GM19452 (cell line): ENCODE measurements around the gene MMAB.

Experiments
- ATAC-seq: cut with Tn5 transposase; IDR thresholded peaks from one replicate; pipeline ENCODE4 v1.9.1; 2021; ENCODE audit not compliant: unreplicated experiment

Gene MMAB

DNA sequence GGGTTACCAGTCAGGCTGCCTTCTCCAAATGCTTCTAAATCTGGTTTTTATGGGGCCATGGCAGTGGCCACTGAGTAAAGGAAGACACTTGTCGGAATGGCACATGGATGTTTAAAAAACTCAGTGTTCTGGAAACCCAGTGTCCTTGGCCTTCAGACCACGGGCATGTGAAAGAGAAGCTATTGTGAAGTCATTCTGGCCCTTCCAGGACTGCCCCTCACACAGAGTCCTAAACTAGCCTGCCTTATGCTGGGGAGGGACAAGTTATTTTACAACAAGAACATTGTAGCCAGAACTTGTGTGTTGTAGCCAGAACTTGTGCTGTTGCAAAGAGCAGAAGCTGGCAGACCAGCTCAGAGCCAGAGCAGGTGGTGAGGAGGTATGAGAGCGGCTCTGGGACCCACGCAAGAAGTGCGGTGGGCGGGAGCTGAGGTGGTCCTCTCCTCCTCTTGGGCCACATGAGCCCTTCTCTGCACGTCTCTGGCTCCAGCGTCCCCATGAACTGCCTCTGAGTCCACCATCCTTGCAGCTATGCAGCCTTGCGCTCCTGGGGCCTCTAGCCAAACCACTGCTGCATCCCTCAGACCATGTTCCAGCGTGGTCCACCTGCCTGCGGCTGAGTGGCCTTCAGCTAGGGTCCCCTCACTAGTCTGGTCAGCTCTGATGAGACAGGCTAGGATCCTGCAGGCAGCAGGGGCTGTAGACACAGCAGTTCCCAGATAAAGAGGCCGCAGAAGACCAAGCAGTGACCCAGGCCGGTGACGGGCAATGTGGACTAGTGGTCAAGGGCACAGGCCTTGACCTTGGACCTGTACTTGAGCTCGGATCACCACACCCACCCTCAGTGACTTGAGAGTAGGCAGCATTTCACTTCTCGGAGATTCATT, 32.5 kb downstream of the MMAB start:
- ATAC-seq = no peak

DNA sequence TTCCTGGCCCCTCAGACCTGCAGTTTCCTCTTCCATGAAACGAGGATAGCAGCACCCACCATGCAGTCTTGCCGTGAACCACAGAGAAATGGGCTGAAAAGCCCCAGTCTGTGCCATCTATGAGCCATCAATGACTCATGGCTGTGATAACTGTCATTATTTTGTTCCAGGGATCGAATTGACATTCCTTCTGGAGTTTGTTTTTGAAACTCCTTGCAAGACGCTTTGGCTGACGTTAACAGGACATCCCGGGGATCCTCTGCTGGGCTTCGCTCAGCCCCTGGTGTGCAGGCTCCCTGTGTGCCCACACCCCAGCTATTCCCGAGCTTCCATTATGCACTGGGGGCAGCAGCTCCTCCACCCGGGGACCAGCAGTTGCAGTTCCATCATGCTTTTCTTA, 33.8 kb downstream of the MMAB start:
- no peak for ATAC-seq

DNA sequence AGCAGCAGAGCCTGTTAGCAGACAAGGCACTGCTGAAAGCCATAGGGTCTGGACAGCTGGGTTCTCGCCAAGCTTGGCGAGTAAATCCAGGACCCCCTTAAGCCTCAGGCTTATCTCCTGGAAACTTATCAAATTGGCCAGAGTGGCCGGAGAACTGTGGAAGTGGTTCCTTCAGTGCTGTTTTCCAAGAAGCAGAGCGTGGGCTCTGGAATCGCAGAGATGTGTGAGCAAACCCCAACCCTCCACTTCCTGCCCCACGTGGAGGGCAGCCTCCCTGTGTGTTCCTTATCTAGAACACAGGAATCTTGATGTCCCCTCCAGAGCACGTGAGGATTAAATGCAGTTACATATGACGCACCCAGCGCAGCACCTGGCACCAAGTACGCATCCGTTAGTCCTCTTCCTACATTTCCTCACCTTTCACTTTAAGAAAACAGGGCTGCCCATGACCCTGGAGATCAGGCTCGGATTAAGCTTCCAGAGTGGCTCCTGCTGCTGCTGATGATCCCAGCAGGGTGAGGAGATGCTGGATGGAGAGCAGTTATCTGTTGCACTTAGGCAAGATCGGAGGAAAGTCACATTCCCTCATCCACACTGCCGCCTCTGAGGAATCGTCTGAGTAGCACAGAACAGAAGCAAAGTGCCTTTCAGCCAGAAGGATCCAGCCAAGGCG, 35.0 kb downstream of the MMAB start:
- no peak for ATAC-seq

DNA sequence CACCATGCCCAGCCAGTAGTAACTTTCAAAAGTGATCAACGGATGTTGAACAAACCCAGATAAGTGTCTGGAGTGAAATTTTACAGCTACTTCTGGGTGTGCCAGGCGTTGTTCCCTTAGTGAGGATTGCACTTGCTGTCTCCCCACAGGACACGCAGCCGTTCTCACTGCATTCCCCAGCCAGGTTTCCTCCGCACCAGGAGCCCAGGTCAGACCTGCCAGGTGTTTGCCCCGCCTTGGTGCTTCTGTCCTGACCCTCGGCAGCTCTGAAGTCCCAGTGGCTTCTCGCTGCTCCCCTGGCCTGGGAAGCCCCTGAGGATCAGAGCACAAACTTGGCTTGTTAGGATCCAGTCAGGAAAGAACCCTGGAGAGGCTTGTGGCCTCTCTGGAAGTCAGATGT, 36.2 kb downstream of the MMAB start:
- ATAC-seq = no peak

DNA sequence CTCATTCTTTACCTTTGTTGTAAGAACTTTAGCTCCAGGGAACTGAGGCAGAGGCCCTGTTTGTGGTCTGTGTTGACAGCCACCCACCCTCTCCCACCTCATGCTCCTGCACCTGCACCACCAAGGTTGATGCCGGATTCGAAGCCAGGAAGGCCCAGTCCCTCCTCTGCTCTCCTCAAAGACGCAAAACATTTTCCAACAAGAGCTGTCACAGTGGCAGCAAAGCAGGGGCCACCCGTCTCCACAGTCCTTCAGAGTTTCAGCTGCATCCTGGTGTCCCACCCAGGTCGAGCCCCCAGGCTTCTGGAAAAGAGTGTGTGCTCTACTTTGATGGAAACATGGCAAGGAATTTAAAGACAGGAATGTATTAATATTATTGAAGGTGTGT, 37.4 kb downstream of the MMAB start:
- no peak for ATAC-seq

DNA sequence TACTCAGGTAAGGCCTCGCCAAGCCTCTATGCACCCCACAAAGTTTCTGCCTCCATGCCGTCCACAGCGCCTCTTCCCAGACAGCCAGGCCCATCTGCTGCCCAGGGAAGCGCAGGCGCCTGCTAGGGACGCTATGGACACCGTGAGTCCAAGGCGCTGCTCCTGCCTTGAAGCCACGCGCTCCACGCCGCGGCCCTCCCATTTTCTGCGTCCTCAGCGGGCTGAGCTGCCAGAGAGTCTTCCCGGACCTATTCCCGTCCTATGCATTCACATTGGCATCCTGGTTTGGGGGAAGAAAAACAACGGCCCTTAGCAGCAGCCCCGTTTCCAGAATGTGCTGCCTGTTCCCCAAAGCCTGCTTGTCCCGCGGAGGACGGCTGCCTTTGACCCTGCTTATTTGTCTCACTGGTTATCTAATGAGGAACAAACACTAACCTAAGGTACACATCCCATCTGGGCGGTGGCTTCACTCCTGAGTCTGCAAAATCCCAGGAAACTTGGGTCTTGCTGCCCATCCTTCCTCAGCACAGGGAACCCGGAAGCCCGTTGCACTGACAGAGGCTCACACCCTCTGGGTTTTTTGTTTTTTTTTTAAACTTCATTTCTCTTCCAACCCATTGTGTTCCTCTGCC, 38.0 kb downstream of the MMAB start:
- ATAC-seq = no peak

DNA sequence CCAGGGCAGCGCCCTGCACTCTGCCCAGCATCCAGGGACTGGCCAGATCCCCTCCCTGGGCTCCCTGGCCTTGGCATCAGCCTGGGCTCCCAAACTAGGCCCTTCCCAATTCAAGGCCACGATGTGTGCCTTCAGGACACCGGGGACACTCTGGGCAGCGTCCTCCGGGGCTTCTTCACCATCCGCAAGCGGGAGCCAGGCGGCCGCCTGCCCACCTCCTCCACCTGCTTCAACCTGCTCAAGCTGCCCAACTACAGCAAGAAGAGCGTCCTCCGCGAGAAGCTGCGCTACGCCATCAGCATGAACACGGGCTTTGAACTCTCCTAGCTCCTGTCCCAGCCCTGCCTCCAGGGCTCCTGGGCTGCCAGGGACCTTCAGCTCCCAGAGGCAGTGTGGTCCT, 38.8 kb downstream of the MMAB start:
- ATAC-seq = no peak

DNA sequence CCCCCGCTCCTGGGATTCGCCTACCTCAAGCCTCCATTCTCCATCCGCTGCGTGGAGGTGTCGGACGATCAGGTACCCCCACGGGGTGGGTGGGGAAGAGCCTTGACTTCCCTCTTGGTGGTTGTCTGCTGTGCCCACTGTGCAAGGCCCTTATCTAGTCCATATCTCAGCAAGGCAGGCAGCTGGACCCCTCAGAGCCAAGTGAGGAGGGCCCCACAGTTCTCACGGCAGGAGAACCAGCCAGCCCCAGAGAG, 39.9 kb downstream of the MMAB start:
- no peak for ATAC-seq

DNA sequence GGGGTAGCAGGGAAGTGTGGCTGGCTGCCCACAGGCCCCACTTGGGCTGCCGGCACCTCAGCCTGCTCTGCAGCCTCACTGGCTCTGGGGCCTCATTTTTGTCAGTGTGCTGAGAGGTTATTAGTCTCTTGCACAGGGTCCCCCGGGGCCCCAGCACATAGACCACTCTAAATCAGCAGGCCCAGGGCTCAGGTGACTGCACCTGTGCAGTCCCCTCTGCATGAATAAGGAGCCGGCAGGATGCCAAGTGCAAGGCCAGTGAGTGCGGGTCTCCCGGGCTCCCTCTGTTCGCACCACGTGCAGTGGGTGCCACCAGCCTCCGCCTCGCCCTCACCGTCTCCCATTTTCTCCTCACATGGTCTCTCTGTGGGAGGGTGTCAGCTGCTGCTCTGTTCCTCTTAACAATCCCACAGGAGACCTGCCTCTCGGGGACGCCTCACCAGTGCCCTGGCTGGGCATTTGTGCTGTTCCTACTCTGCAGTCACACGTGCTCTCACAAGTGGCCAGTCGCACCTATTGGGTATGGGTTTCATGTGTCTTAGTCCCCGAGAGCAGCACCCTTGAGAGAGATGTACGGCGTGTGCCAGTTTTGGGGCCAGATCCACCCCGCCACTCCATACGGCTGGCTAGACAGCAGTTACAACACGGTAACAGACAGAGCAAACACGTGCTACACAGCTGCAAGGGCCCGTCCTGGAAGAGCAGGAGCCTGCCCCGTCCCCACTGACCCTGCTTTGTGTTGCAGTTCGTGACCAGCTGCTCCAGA, 40.4 kb downstream of the MMAB start:
- ATAC-seq = no peak

DNA sequence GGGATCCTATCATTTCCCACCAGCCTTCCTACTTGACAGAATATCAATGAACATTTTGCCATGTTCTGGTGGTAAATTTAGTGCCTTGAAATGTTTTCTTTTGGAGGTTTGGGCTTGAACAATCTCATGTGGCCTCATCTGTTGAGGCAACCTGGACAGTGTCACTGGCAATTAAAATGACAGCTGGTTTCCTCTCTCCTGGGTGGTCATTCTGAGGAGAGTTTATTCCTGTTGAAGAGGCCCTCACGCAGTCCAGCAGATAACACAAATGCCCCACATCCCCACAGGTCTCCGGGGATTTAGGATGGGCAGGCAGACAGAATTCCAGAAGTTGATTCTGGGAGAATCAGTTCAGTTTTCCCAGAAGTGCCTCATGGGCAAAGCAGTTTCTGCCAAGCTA, 41.9 kb downstream of the MMAB start:
- no peak for ATAC-seq

DNA sequence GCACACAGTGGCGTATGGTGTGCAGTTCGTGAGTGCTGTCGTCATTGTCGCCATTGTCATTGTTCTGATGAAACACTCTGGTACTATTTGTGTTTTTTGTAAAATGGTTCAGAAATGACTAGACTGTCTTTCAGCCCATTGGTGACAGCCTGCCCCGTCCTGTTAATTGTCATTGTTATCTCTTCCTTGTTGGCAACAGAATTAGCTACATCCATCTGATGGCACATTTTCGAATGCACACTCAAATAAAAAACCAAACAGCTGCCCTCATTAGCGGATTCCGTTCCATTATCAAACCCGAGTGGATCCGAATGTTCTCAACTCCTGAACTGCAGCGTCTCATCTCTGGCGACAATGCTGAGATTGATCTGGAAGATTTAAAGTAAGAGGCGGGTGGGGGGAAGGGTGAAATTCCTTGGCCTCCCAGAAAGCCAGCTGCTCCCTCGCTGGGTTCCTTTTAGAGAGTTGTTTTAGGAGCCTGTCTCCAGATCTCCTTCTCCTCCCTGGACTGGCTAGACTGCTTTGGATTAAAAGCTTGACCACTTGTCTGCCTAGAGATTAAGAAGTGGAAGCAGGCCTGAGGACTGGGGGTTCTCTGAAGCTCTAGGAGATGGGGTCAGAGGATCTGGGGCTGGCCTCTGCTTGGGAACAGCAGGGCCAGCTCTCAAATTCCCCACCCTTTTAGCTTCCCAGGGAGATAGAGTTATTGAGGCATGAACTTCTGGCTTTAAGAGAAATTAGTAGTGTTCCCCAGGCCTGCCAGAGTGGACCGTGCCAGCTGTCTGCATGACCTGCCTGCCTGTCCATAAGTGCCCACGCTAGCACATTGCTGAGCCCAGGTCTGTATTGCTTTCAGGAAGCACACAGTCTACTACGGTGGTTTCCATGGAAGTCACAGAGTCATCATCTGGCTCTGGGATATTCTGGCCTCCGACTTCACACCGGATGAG, 43.3 kb downstream of the MMAB start:
- no peak for ATAC-seq

DNA sequence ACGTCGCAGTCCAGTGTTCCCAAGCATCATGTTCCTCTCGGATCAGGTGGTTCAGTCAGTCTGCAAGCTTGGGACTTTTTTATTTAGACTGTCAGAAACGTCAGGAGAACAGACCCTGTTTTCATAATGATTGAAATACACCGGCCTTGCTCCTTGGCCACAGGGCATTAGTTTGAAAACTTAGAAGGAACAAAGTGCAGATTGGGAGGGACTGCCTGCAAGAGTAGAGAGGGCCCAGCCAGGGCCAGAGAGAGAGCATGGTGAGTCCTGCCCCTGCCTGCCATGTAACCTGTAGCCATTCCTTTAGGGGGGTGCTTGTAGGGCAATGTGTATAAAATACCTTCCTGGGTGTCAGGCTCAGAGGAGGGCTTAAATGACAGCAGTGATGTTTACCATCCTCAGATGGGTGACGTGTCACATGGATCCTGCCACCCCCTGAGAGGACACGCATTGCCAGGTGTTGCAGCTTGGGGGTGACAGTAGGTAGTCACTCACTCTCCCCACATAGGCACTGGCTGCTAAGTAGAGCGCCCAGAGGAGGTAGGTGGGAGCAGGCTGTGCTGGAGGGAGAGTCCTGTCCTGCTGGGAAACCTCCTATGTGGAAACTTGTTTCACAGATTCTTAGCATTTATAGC, 45.7 kb downstream of the MMAB start:
- ATAC-seq = no peak

DNA sequence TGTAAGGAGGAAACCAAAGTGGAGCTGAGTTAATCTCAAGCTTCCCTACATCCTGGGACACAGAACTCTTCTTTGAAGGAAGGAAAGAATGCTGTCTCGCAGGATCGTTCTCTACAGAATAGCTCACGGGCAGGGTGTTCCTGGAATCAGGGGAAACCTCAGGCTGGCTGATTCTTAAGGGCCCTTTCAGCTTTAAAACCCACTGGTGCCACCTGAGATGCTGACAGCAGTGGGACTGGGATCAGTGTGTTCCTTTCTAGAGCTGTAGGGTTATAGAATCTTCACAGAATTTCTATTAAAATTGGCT, 48.1 kb downstream of the MMAB start:
- ATAC-seq = no peak

DNA sequence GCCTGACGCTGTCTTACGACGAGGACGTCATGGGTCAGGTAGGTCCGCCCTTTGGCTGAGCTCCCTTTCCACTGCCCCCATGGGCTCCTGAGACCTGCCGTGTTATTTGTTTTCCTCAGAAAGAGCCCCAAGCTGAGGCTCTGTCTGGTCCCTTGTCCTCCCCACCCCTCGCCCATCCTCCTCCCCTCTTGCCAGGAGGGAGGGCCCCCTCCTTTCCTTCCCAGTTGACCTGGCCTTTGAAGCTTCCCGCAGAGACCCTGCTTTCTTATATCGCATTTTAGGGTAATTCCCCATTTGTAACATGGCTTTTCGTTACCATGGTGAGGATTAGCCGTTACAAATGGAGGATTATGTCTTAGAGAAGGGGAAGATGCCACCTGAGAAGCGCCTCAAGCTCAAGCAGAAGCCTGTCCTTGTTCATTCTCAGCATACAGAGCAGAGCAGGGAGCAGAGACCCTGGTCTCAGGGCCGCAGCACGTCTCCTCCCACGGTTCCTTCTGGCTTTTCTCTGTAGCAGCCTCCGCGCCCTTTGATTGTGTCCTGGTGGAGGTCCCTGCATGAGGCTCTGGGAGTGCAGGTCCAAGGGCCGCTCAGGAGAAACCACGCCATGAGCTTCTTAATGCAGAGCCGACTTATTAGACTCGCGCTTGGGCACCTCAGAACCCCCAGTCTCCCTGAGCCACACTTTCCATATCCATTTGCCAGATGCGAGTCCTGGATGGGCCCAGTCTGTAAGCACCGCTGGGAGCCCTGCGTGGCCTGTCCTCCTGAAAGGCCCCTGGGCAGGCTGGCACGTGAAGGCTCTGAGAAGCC, 48.6 kb downstream of the MMAB start:
- ATAC-seq = no peak

DNA sequence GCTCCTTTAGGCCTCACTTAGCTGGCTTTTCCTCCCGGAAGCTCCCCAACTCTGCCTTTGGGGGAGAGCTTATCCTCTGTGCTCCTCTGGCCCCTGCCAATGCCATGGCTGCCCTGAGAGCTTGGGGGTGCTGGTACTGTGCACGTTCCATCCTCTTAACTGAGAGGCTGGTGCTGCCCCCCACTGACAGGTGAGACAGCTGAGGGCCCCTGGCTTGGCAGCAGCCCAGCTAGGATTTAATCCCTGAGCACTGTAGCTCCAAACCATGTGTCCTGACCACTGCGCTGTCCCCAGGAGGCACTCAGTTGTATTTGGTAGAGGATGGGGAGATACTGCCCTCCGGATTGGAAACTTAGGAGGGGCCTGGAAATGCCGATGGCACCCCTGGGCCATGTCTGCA, 49.8 kb downstream of the MMAB start:
- no peak for ATAC-seq

DNA sequence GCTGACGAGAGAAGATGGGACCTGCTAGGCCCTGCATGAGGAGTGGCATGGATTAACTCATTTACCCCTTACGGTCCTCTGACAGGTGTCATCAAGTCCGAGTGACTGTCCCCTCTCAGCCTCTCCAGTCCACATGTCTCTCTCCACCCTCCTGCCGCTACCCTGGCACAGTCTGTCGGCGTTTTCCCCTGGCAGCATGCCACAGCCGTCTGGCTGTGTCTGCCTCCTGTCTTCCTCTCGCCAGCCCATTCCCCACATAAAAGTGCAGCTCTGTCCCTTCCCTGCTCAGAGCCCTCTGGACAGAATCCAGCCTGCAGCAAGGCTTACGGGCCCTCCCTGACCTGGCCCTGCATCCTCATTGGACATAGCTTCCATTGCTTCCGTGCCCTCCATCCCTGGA, 50.2 kb downstream of the MMAB start:
- no peak for ATAC-seq

DNA sequence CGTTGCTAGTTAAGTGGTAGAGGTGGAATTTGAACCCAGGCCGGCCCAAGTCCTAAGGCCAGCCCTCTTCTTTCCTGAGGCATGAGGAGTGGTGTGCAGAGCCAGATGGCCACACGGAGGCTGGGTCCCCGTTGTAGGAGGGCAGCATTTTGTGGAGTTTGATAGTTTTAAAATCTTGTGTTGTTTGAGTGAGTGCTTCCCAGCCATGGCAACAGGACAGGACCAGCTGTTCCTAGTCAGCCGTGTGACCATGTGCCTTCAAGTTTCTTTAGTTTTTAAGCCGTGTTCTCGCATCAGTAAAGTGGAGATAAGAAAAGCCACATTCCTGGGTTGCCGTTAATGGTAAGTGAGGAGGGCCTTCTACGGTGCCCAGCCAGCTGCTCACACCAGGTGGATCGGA, 51.5 kb downstream of the MMAB start:
- no peak for ATAC-seq

DNA sequence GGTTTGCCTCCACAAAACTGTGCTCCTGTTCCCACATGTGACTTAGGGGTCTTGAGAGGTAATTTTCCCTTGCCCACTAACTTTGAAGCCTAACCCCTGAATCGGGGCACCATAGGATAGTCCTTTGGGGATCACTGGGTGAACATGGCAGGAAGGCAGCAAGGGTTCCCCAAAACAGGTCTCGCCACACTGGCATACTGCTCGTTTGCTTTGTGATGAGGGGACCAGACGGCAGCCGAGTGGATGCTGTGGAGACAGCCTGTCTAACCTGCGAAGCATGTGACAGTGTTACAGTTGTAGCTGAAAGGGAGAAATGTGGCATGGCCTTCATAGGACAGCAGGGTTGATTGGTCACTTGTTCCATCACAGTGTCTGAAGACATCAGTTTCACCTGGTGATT, 53.5 kb downstream of the MMAB start:
- ATAC-seq = no peak

DNA sequence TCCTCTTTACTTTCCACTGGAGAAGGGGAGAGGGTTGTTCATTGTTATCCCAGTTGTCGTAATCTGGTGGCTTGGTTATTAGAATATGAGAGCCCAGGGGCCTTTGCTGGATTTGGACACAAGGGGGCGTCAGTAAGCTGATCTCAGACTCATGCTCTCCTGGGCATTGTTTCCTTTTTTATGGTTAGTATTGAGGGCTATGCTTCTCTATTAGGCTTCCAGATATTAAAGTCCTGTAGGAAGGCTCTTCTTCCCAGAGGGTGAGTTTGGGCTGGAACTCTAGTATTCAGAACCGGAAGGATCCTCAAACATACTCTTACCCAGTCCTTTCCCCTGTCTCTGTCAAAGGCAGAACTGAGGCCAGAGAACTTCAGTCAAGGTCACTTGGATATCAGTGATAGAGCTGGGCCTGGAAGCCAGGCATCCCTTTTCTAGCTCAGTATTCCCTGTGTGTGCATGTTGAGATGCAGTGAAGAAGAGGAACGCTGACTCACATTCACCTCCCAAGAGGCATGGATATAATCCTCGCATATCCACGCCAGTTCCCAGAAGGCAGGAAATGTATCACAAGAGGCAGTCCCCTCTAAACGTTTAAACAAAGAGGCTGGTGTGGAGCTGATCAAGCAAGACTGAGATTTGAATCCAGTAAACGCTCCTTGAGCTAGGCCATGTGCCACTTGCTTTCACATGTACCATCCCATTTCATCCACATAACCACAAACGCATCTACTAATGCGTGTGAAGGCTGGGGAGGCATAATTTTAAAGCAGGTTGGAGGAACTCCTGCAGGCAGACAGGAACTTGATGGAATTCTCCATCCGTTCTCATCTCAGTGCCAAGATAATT, 54.3 kb downstream of the MMAB start:
- no peak for ATAC-seq
